ENCODE results near the gene SLC25A39. TPM values are rescaled to one million over a fixed set of nuclear protein-coding genes. Genes with fewer than 3 reads are reported as not detected.

SLC25A39 gene
- total and polyA plus RNA-seq, 2 of the 13 experiments (the other 11 are each of a cell fraction or from before 2014, with no cell fraction given): 144 to 151 TPM

- Histone ChIP-seq H3K36me3 (replicated peaks in 1 of 2; ENCODE audit: control insufficient read depth in 1 of 2, insufficient read depth in 2 of 2, low read length in 2 of 2) (no peaks in the 10 kb centered on the region), H3K27me3 (ENCODE audit: control insufficient read depth in 1 of 2, insufficient read depth in 2 of 2, low read length in 2 of 2) (peaks cover 9 to 45% of the 10 kb centered on the region in 2 experiments; a peak in 4 of 5 replicates), H3K79me2 (ENCODE audit: insufficient read depth, low read length) (no peaks in the 10 kb centered on the region), H3K4me1 (ENCODE audit: insufficient read depth, low read length) (peaks cover 58% of the 10 kb centered on the region), H3K27ac (ENCODE audit: extremely low read length, insufficient read depth, low read length) (no peak overlapping the region), H2AFZ (ENCODE audit: low read length) (no peak overlapping the region), H4K20me1 (ENCODE audit: insufficient read depth, low read length) (no peaks in the 10 kb centered on the region), H3K4me3 (replicated peaks in 1 of 3; ENCODE audit: insufficient read depth in 1 of 3, low read depth in 2 of 3, low read length in 3 of 3) (no peak overlapping the region), H3K9me3 (ENCODE audit: low read length) (no peaks in the 10 kb centered on the region), H3K9ac (ENCODE audit: insufficient read depth, low read depth, low read length) (no peak overlapping the region), H3K4me2 (ENCODE audit: low read depth, low read length) (no peak overlapping the region)
- in situ Hi-C loops (cut with HindIII; ENCODE audit: extremely low pct_ligation_motif_present, low pct_unique_long_range_greater_than_20kb) (no loop called here), intact Hi-C loops (cut with micrococcal nuclease; ENCODE audit: unreplicated experiment) (no loop called here)
- WGBS (ENCODE audit: low lambda C conversion rate): 17% methylated on average over 7 of the region's 10 CpGs
- DNase-seq (ENCODE audit: low spot score) (no peak), FAIRE-seq (no peak), ATAC-seq (no peak)
- CTCF ChIA-PET (ENCODE audit: low intra/inter-chr PET ratio, low total read pairs): no interaction called here
- no TSS peak for BruUV-seq (replicated peaks)
- POLR2A ChIA-PET: no interaction called here
- TF ChIP-seq NFYB (CRISPR knock-in tag; IDR thresholded peaks at IDR 0.05) (no peak), SP1 (IDR thresholded peaks at IDR 0.05) (no peak), SP1 (CRISPR knock-in tag; IDR thresholded peaks at IDR 0.05) (no peak), RFX3 (CRISPR knock-in tag; IDR thresholded peaks at IDR 0.05) (no peak), ZNF672 (CRISPR knock-in tag; IDR thresholded peaks at IDR 0.05) (no peak), ZNF350 (CRISPR knock-in tag; IDR thresholded peaks at IDR 0.05; ENCODE audit: borderline replicate concordance, low read depth) (no peak), HOXA7 (CRISPR knock-in tag; IDR thresholded peaks at IDR 0.05) (no peak), SMYD3 (CRISPR knock-in tag; IDR thresholded peaks at IDR 0.05) (no peak), ZMYM4 (CRISPR knock-in tag; IDR thresholded peaks at IDR 0.05) (no peak), SCMH1 (CRISPR knock-in tag; IDR thresholded peaks at IDR 0.05; ENCODE audit: borderline replicate concordance) (no peak), IRX3 (CRISPR knock-in tag; IDR thresholded peaks at IDR 0.05; ENCODE audit: borderline replicate concordance, low read depth) (no peak), ADNP (CRISPR knock-in tag; IDR thresholded peaks at IDR 0.05) (no peak), SAFB2 (CRISPR knock-in tag; IDR thresholded peaks at IDR 0.05; ENCODE audit: borderline replicate concordance, low read depth) (no peak), RXRA (CRISPR knock-in tag; IDR thresholded peaks at IDR 0.05) (peak; percentile 39; the same call in 1 of the 2 replicates), NR2F1 (CRISPR knock-in tag; IDR thresholded peaks at IDR 0.05) (peak in 1 of 2 experiments; percentile 24; a peak in 1 of 4 replicates), ZNF749 (CRISPR knock-in tag; IDR thresholded peaks at IDR 0.05; ENCODE audit: borderline replicate concordance) (no peak), ZKSCAN5 (CRISPR knock-in tag; IDR thresholded peaks at IDR 0.05) (no peak), POGZ (CRISPR knock-in tag; IDR thresholded peaks at IDR 0.05) (no peak), ZNF256 (CRISPR knock-in tag; conservative IDR thresholded peaks at IDR 0.05) (no peak), BCL6 (CRISPR knock-in tag; IDR thresholded peaks at IDR 0.05) (0 out of 2 replicates have a peak, but pooled peaks have one; percentile 14), MNT (IDR thresholded peaks at IDR 0.05) (no peak), RARA (CRISPR knock-in tag; IDR thresholded peaks at IDR 0.05) (peak; percentile 85), TFDP1 (CRISPR knock-in tag; IDR thresholded peaks at IDR 0.05; ENCODE audit: borderline replicate concordance) (no peak), KAT8 (CRISPR knock-in tag; IDR thresholded peaks at IDR 0.05) (no peak), ZNF333 (CRISPR knock-in tag; IDR thresholded peaks at IDR 0.05; ENCODE audit: borderline replicate concordance) (no peak), ZFY (CRISPR knock-in tag; IDR thresholded peaks at IDR 0.05) (no peak)
These were observed 13.8 kb downstream of the SLC25A39 start for GRCh38 chr17:44310609-44311376.
